ENCODE results near the gene PLCD1. TPM values are rescaled to one million over a fixed set of nuclear protein-coding genes. Genes with fewer than 3 reads are reported as not detected.

PLCD1 gene
- total RNA-seq, 2 donors from 2014 or later, result 29.7 to 176 TPM

DNA sequence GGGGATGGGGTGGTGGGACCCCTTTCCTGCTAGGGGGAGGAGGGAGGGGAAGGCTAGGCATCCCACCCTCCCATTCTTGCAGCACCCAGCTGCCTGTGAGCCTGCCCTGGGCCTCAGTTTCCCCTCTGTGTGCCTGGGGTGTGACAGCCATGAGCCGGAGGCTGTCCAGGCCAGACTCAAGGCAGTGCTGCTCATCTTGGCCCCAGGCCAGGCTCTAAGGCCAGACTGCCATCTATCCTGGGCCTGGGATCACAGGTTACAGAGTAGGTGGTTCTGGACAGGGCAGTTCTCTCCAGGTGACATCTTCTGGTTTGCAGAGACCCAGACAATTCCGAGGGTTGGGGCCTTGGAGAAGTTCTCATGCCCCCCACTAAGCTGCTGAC lies 42.1 kb downstream of the PLCD1 start:
- intact Hi-C loops (cut with DNase I), result no loop called here
- no peak for DNase-seq (ENCODE audit: low spot score)
- Histone ChIP-seq H3K36me3 (no peaks in the 10 kb centered on the region), H3K4me3 (no peak overlapping the region), H3K4me1 (replicated peaks) (peaks cover 10% of the 10 kb centered on the region), H3K27me3 (replicated peaks; ENCODE audit: insufficient read depth) (no peaks in the 10 kb centered on the region), H3K9me3 (no peaks in the 10 kb centered on the region), H3K27ac (peak overlapping the region; percentile 56 to 76)
- WGBS, result 83% methylated on average over 2 of the region's 2 CpGs
- TF ChIP-seq POLR2A (IDR thresholded peaks at IDR 0.05), result no peak
- TF ChIP-seq, protein P1, sequence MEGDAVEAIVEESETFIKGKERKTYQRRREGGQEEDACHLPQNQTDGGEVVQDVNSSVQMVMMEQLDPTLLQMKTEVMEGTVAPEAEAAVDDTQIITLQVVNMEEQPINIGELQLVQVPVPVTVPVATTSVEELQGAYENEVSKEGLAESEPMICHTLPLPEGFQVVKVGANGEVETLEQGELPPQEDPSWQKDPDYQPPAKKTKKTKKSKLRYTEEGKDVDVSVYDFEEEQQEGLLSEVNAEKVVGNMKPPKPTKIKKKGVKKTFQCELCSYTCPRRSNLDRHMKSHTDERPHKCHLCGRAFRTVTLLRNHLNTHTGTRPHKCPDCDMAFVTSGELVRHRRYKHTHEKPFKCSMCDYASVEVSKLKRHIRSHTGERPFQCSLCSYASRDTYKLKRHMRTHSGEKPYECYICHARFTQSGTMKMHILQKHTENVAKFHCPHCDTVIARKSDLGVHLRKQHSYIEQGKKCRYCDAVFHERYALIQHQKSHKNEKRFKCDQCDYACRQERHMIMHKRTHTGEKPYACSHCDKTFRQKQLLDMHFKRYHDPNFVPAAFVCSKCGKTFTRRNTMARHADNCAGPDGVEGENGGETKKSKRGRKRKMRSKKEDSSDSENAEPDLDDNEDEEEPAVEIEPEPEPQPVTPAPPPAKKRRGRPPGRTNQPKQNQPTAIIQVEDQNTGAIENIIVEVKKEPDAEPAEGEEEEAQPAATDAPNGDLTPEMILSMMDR (IDR thresholded peaks at IDR 0.05), result no peak
- TF ChIP-seq POLR2AphosphoS5 (IDR thresholded peaks at IDR 0.05), result no peak

DNA sequence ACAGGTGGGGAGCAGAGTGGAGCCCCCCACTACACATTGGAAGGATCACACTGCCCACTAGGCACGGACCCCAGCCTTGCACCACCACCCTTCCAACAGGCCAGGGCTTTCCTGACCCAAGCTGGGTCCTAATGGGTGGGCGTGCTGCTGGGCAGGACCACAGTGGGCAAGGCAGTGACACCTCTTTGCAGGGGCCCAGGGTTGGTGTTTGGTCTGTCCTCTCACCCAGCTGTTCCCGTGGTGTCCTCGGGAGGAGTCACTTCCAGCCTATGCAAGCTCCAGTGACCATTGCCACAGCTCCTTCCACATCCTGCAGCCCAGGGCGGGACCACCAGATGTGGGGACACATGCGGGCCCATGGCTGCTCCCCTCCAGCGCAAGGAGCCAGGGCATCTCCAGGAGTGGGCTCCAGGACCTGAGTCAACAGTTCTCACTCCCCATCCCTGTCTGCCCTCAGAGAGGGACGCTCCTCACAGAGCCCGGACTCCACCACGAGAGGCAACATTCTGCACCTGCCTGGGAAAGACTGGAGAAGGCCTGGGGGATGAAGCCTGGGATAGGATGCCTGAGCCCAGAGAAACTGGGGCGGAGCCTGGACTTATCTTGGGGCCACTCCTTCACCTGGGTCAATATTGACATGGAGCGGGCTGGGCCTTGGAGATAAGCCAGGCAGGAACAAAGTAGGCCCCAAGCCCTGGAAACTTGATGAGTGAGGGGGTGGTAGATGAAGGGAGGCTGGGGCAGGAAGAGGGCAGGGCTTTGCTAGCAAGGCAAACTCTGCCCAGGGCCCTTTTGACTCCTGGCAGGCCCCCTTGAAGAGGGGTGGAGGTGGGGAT lies 42.7 kb downstream of the PLCD1 start:
- Histone ChIP-seq H3K36me3 (no peaks in the 10 kb centered on the region), H3K4me1 (replicated peaks) (peaks cover 10% of the 10 kb centered on the region), H3K27ac (peak overlapping the region; percentile 68 to 76), H3K4me3 (no peak overlapping the region), H3K27me3 (replicated peaks; ENCODE audit: insufficient read depth) (no peaks in the 10 kb centered on the region), H3K9me3 (no peaks in the 10 kb centered on the region)
- WGBS, result 63% methylated on average over 11 of the region's 12 CpGs
- DNase-seq (ENCODE audit: low spot score), result peak; percentile 91
- TF ChIP-seq, protein P1 (IDR thresholded peaks at IDR 0.05), result no peak
- peak; percentile 88 for TF ChIP-seq POLR2AphosphoS5 (IDR thresholded peaks at IDR 0.05)
- TF ChIP-seq POLR2A (IDR thresholded peaks at IDR 0.05), result peak; percentile 30
- intact Hi-C loops (cut with DNase I), result no loop called here

DNA sequence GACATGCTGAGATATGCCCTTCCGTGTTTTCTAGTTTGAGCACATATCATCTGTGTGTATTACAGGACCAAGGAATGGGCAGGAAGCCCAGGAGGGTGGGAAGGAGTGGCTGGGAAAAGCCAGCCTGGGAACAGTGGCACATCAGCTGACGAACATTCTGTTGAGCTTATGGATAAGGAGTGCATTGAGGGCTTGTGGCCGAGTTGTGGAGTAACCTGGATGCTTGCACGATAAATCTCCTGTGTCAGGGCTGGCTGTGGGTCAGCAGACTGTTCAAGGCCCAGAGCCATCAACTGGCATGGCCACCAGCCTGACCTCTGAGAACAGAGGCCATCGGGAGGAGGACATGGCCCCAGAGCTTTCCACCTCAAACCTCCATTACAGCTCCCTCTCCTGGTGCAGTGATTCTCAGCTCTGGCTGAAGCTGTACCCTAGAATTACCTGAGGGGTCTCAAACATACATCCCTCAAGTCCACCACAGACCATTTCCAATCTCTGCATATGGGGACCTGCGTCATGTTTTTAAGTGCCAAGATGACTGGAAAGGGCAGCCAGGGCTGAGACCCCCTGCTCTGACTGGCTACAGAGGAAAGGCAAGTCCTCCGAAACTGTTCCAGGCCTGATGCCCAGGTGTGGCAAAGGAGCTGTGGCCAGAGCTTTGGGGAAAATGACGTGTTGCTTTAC lies 43.7 kb downstream of the PLCD1 start:
- DNase-seq (ENCODE audit: low spot score), result peak; percentile 92
- 57% methylated on average over 8 of the region's 8 CpGs for WGBS
- Histone ChIP-seq H3K27me3 (replicated peaks; ENCODE audit: insufficient read depth) (no peaks in the 10 kb centered on the region), H3K4me1 (replicated peaks) (peaks cover 10% of the 10 kb centered on the region), H3K4me3 (no peak overlapping the region), H3K27ac (peak overlapping the region; percentile 68 to 76), H3K36me3 (no peaks in the 10 kb centered on the region), H3K9me3 (no peaks in the 10 kb centered on the region)
- intact Hi-C loops (cut with DNase I), result no loop called here
- no peak for TF ChIP-seq POLR2A (IDR thresholded peaks at IDR 0.05)
- TF ChIP-seq, protein P1 (IDR thresholded peaks at IDR 0.05), result no peak
- peak; percentile 92 for TF ChIP-seq POLR2AphosphoS5 (IDR thresholded peaks at IDR 0.05)

DNA sequence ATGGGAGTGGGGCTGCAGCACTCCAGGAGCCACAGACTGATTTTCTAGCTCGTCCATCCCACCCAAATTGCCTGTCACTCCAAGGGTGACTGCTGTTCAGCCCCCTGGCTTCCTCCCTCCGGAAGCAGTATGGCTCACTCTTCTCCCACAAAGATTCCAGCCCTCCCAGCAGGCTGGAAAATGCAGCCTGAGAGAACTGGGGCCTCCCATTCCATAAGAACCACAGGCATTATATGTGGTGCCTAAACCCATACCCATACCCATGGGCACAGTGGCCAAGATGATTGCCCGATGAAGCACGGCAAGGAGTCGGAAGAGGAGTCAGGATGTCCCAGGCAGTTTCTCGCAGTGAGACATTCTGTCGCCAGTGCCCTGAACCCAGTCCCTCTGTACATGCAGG lies 44.8 kb downstream of the PLCD1 start:
- Histone ChIP-seq H3K36me3 (no peaks in the 10 kb centered on the region), H3K4me1 (replicated peaks) (peaks cover 10% of the 10 kb centered on the region), H3K4me3 (no peak overlapping the region), H3K27me3 (replicated peaks; ENCODE audit: insufficient read depth) (no peaks in the 10 kb centered on the region), H3K27ac (peak overlapping the region; percentile 68 to 76), H3K9me3 (no peaks in the 10 kb centered on the region)
- no peak for DNase-seq (ENCODE audit: low spot score)
- no peak for TF ChIP-seq POLR2AphosphoS5 (IDR thresholded peaks at IDR 0.05)
- TF ChIP-seq POLR2A (IDR thresholded peaks at IDR 0.05), result no peak
- TF ChIP-seq, protein P1 (IDR thresholded peaks at IDR 0.05), result no peak
- intact Hi-C loops (cut with DNase I), result no loop called here
- WGBS, result 100% methylated on average over 4 of the region's 7 CpGs
